SK-N-SH treated with all-trans-retinoic acid at 6 μM for 48 hours (cell line): ENCODE measurements around the gene STX18.

Experiments
- ATAC-seq: fragments of 200-7000 bp; cut with Tn5 transposase; 3 replicates; pipeline ENCODE4 v1.9.1; 2020; ENCODE audit warnings: mild to moderate bottlenecking, moderate library complexity
- CREB5 ChIP-seq: fragments of 250-450 bp; sonication (Bioruptor Pico); IDR thresholded peaks from 2 replicates; pipeline ENCODE4 v1.5.1; 2020; ENCODE audit warnings: low read depth, mild to moderate bottlenecking, moderate library complexity
- CSDC2 ChIP-seq: fragments of 250-450 bp; sonication (Bioruptor Pico); IDR thresholded peaks from 2 replicates; pipeline ENCODE4 v1.5.0; 2020; ENCODE audit warnings: mild to moderate bottlenecking, moderate library complexity
- CSRNP3 ChIP-seq: fragments of 250-450 bp; sonication (Bioruptor Pico); IDR thresholded peaks from 2 replicates; pipeline ENCODE4 v1.5.1; 2021; ENCODE audit warnings: mild to moderate bottlenecking, moderate library complexity
- ESRRG ChIP-seq: fragments of 250-450 bp; sonication (Bioruptor Pico); IDR thresholded peaks from 2 replicates; pipeline ENCODE4 v1.6.1; 2021; ENCODE audit warnings: mild to moderate bottlenecking
- GLIS3 ChIP-seq: fragments of 250-450 bp; sonication (Bioruptor Pico); IDR thresholded peaks from 2 replicates; pipeline ENCODE4 v1.5.0; 2020; ENCODE audit warnings: mild to moderate bottlenecking, moderate library complexity
- OSR1 ChIP-seq: fragments of 250-450 bp; sonication (Bioruptor Pico); IDR thresholded peaks from 2 replicates; pipeline ENCODE4 v1.8.0; 2022; ENCODE audit warnings: moderate library complexity, mild to moderate bottlenecking, inconsistent platforms
- PATZ1 ChIP-seq: fragments of 250-450 bp; sonication (Bioruptor Pico); IDR thresholded peaks from 2 replicates; pipeline ENCODE4 v1.8.0; 2020; ENCODE audit warnings: mild to moderate bottlenecking, moderate library complexity, borderline replicate concordance
- POU6F1 ChIP-seq: fragments of 250-450 bp; sonication (Bioruptor Pico); IDR thresholded peaks from 2 replicates; pipeline ENCODE4 v1.8.0; 2021; ENCODE audit warnings: low read depth, mild to moderate bottlenecking, moderate library complexity, borderline replicate concordance
- PPARA ChIP-seq: fragments of 250-450 bp; sonication (Bioruptor Pico); IDR thresholded peaks from 2 replicates; pipeline ENCODE4 v1.5.0; 2020; ENCODE audit warnings: mild to moderate bottlenecking, borderline replicate concordance
- SNAI2 ChIP-seq: fragments of 250-450 bp; sonication (Bioruptor Pico); IDR thresholded peaks from 2 replicates; pipeline ENCODE4 v1.5.0; 2020; ENCODE audit warnings: mild to moderate bottlenecking, moderate library complexity
- TCF4 ChIP-seq: fragments of 250-450 bp; sonication (Bioruptor Pico); IDR thresholded peaks from 2 replicates; pipeline ENCODE4 v1.8.0; 2021; ENCODE audit warnings: mild to moderate bottlenecking, moderate library complexity, borderline replicate concordance
- TSHZ2 ChIP-seq: fragments of 250-450 bp; sonication (Bioruptor Pico); IDR thresholded peaks from 2 replicates; pipeline ENCODE4 v1.5.0; 2020; ENCODE audit warnings: mild to moderate bottlenecking, moderate library complexity
- ZC3H10 ChIP-seq: fragments of 250-450 bp; sonication (Bioruptor Pico); IDR thresholded peaks from 2 replicates; pipeline ENCODE4 v1.5.1; 2021; ENCODE audit warnings: mild to moderate bottlenecking, moderate library complexity
- ZFP3 ChIP-seq: fragments of 250-450 bp; sonication (Bioruptor Pico); IDR thresholded peaks from 2 replicates; pipeline ENCODE4 v1.5.0; 2020; ENCODE audit warnings: mild to moderate bottlenecking, moderate library complexity
- ZFP30 ChIP-seq: fragments of 450-650 bp; formaldehyde crosslinking; IDR thresholded peaks from 2 replicates; pipeline ENCODE4 v1.5.0; 2022; ENCODE audit warnings: mild to moderate bottlenecking, moderate library complexity
- ZNF565 ChIP-seq: fragments of 450-650 bp; formaldehyde crosslinking; conservative IDR thresholded peaks from 2 replicates; pipeline ENCODE4 v1.5.0; 2020; ENCODE audit warnings: low read depth, mild to moderate bottlenecking, moderate library complexity
- ZNF70 ChIP-seq: fragments of 450-650 bp; formaldehyde crosslinking; IDR thresholded peaks from 2 replicates; pipeline ENCODE4 v1.5.0; 2020; ENCODE audit warnings: mild to moderate bottlenecking, moderate library complexity
- ZNF8 ChIP-seq: fragments of 450-650 bp; formaldehyde crosslinking; IDR thresholded peaks from 2 replicates; pipeline ENCODE4 v1.5.0; 2020; ENCODE audit warnings: mild to moderate bottlenecking, moderate library complexity

Gene STX18

GRCh38 chr4:4408576-4409335 is 133.1 kb downstream of the STX18 start:
- TF ChIP-seq PPARA (CRISPR knock-in tag) = no peak
- TF ChIP-seq SNAI2 = no peak
- no peak for TF ChIP-seq POU6F1 (CRISPR knock-in tag)
- TF ChIP-seq ZNF565 (CRISPR knock-in tag) = no peak
- no peak for TF ChIP-seq ZC3H10 (CRISPR knock-in tag)
- no peak for ATAC-seq

GRCh38 chr4:4408132-4408523 is 133.7 kb downstream of the STX18 start:
- TF ChIP-seq PATZ1 = no peak
- TF ChIP-seq TCF4 (CRISPR knock-in tag) = no peak
- TF ChIP-seq ZNF8 = no peak
- no peak for TF ChIP-seq ZC3H10 (CRISPR knock-in tag)
- TF ChIP-seq CSDC2 = no peak
- TF ChIP-seq CREB5 (CRISPR knock-in tag) = no peak
- TF ChIP-seq GLIS3 (CRISPR knock-in tag) = no peak
- no peak for TF ChIP-seq CSRNP3 (CRISPR knock-in tag)
- no peak for TF ChIP-seq PPARA (CRISPR knock-in tag)
- no peak for TF ChIP-seq OSR1 (CRISPR knock-in tag)
- TF ChIP-seq ZFP3 (CRISPR knock-in tag) = no peak
- TF ChIP-seq TSHZ2 (CRISPR knock-in tag) = no peak
- no peak for TF ChIP-seq ESRRG
- TF ChIP-seq ZNF70 = no peak
- no peak; the same call in 2 of the 3 replicates for ATAC-seq

- no peak; the same call in 2 of the 3 replicates for ATAC-seq
- TF ChIP-seq ZFP30 (CRISPR knock-in tag) = no peak
Measured at GRCh38 chr4:4407299-4408131, 134.3 kb downstream of the STX18 start.
